NCI-H1417 treated with DMSO at 0.1 percent for 48 hours (cell line): ENCODE results near the gene ETV6.
"Not testable (repeated sequence)": the region's sequence is repeated elsewhere in the genome, so short reads cannot be mapped to it uniquely, and the experiment has no call there.

ENCODE experiments used
- DNase-seq: peaks from one replicate; lab custom pipeline; 2025; lab: John Stamatoyannopoulos, UW

Gene ETV6

DNA sequence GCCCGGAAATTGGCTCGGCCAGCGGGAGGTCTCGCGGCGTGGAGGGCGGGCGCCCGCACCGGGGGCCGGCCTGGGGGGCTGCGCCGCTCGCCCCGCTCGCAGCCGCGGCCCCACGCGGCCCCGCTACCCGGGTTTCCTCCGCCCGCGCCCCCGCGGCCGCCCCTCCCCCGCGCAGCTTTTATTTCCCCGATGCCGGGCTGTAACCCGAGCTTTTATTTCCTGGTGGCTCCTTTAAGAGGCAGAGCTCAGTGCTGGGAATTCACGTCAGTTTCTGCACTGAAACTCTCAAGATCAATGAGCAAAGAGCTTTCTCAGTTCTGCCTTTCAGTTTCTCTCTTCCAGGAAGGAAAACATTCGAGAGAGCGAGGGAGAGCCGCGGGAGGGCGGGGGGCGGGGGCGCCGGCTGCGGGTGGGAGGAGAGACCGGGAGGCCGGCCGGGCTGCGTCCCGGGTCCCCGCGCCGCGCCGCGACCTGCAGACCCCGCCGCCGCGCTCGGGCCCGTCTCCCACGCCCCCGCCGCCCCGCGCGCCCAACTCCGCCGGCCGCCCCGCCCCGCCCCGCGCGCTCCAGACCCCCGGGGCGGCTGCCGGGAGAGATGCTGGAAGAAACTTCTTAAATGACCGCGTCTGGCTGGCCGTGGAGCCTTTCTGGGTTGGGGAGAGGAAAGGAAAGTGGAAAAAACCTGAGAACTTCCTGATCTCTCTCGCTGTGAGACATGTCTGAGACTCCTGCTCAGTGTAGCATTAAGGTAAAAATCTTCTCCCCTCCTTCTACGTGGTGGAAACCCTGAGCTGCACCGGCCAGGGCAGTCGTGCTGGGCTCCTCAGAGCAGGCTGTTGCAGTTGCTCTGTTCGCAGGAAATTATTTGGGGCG lies at the start of gene ETV6:
TSS of gene ETV6 (plus strand) at position 262 of the 873 bp plus-strand sequence. CDS start at position 716, 454 bp downstream.
- peak; percentile 44 for DNase-seq

DNA sequence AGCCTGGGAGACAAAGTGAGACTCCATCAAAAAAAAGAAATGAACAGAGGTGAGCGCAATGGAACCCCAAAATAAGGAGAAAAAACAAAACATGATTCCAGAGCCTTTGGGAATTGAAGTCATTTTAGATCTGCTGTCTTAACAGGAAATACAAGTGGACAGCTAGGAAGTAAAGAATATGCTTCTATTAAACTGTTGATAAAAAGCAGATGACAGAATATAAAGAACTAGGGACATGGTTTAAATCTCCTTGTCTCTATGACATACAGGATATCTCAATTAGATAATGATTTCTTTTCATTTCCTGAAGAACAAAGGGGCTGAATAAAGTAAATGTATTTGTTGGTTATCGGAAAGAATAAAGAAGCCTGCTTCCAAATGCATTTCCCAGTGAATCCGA lies 49.3 kb upstream of the ETV6 start:
- DNase-seq = no peak

DNA sequence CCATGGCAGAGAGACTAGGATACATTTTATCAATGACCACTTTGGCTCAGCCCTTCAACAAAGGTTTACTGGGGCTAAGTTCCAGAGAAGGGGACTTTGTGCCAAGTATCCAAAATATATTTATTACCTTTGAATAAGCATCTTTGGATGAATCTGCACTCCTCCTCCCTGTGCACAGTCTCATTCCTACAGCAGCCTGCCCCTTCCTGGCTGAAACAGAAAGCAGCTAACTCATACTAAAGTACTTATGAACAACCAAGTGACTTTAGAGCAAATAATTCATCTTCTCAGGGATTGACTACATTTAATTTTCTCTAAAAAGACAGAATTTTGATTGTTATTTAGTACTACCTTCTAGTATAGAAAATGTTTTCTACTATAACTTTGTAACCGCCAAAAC lies 47.8 kb upstream of the ETV6 start:
- no peak for DNase-seq

DNA sequence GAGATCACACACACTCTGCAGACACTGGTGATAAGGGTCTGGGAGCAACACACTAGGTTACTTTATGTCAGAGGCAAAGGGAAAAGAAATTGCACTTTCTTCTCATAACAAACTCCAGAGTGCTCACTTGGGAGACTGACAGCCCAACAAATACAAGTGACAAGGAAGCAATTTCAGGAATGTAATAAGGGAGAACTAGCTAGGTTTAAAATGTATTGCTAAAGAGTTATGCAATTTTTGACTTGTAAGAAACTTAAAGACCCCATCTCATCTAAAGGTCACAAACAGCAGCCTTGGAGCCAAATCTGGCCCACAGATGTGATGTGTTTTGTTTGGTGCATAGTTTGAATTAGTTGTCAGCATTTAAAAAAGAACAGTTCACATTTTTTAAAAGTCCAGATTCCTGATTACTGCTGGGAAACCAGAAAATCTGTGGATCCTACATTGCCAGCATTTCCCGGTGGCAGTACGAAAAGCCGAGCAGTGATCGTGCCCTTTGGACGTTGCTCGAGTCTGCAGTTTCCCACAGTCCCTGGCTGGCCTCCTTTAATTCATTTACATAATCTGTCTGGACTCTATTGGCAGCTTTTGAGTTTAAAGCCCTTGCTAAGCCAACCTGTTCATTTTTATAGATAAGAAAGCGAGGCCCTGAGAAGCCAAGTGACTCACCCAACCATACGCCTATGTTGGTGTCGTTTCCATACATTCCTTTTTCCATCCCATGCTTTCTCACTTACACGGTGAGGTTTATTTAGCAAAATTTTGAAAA lies 42.0 kb upstream of the ETV6 start:
- DNase-seq = no peak

DNA sequence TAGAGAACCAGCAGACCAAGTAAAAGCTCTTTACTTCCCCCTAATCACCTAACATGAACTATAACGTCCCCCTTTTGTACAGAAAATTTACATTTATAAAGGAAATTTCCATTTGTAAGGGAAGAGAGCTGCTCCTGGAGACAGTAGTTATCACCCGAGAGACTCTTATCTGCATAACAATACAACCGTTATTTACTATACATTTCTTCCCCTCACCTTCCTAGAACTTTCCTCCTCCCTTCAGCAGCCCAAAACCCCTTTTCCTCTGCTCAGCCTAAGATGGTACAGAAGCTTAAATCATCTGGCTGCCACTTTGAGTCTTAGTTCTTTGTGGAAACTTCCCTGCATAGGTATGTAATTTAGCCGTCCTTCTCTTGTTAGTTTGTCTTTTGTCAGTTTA lies 40.4 kb upstream of the ETV6 start:
- DNase-seq = no peak

DNA sequence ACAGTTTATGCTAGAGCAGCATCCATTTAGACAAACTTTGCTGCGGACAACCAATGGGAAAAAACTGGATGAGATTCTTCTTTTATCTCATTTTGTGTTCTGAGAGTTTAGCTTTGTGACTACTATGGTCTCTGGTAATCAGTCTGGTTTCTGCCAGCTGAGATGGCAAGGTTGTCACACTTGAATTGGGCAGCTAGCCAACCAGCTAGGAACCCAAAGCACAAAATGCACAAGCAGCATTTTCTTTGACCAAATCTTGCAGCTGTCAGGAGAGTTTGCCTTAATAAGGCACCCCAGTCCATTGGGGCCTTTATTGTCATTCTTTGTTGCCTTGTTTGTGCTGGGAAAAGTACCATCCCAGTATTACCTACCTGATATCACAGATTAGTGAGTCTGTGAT lies 34.0 kb upstream of the ETV6 start:
- no peak for DNase-seq

DNA sequence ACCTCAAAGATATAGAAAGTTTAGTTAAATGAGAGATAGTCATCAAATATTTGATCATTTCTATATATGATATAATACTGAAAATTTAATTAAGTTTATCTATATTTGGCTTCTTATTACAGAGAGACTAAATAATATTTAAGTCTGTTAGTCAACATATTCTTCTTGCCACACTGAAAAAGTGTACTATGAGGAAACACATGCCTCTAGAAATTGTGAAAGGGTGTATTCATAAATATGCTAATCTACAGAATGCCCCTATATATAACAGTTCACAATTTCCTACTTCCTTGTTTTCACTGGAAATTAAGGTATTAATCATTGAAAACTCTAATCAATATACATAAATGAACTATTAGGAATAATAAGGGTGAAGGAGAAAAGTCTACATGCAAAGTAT lies 31.4 kb upstream of the ETV6 start:
- no peak for DNase-seq

DNA sequence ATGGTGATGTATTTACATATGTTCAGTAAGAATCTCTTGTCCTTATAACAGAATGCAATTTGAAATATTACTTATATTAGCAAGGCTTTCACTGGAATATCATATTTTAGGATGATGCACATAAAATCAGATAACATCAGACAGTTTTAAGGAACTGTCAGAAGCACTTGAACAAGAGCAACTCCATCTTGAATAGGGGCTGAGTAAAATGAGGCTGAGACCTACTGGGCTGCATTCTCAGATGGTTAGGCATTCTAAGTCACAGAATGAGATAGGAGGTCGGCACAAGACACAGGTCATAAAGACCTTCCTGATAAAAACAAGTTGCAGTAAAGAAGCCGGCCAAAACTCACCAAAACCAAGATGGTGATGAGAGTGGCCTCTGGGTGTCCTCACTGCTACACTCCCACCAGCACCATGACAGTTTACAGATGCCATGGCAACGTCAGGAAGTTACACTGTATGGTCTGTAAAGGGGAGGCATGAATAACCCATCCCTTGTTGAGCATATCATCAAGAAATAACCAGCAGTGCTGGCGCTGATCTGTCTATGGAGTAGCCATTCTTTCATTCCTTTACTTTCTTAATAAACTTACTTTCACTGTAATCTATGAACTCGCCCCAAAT lies 27.6 kb upstream of the ETV6 start:
- DNase-seq = no peak

DNA sequence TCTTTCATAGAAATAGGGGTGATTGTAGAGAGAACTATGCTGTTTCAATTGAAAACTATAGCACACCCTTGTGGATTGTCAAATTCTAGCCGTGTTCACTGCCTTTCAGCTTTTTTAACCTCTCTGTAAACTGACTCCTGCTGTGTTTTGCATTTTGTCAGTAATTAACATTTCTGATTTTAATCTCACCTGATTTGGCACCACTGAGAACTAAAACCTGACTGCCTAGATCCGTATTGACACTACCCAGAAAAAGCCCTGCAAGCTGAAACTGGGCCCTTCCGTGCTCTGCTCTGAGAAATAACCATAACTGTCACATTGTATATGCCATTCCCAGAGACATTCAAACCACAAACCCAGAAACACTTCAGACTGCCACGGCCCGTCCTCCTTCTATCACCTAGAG lies 26.6 kb upstream of the ETV6 start:
- DNase-seq = no peak

DNA sequence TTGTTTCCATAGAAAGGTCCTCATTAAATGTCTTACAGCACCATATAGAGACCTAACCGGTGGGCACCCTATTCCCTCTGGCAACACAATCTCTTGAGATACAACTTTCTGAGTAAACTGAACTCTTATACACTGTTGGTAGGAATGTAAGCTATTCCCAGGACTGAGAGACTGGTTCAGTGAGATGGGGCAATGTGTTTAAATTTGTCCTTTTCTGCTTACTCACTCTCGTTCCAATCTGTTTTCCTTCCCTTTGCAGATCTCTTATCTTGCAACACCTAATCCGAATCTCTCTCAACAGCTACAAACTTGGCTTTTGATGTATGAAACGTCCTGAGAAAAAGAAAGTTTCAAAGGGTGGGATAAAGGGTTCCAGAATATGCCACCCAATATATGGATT lies 26.1 kb upstream of the ETV6 start:
- DNase-seq = no peak

DNA sequence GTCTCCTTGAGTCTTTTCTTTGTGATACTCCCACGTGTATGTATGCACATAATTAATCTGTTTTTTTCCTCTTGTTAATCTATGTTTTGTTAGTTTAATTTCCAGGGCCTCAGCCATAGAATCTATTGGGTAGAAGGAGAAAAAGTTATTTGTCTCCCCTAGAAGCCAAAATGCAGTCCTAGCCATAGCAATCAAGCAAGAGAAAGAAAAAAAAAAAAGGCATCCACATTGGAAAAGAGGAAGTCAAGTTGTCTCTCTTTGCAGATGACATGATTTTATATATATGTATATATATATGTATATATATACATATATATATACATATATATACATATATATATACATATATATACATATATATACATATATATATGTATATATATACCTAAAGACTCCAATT lies 25.4 kb upstream of the ETV6 start:
- DNase-seq = no peak

DNA sequence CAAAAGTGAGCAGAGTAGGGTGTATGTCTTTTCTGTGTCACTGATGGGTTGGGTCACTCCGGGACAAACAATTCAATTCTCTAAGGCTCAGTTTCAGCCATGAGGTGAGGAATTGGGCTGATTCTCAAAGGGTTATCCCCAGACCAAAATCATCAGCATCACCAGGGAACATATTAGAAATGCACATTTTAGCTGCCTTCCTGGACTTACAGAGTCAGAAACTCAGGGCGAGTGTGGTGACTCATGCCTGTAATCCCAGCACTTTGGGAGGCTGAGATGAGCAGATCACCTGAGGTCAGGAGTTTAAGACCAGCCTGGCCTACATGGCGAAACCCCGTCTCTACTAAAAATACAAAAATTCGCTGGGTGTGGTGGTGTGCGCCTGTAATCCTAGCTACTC lies 21.8 kb upstream of the ETV6 start:
- not testable (repeated sequence) for DNase-seq

DNA sequence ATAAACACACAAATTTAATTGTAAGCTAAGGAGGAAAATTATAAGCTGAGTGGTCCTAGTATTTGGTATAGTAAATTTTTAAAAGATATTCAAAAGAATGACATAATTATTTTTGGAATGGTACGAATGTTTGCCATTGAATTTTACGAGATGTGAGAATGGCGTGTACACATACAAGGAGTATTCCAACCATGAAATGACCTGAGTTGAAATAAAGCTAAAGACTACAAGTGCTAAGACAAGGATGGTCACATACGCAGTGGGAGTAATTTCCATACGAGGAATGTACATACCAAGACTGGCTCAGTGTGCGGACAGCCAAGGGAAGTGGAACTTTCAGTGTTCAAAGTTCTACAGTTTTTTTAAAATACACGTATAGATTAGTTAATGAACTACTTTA lies 21.1 kb upstream of the ETV6 start:
- no peak for DNase-seq

DNA sequence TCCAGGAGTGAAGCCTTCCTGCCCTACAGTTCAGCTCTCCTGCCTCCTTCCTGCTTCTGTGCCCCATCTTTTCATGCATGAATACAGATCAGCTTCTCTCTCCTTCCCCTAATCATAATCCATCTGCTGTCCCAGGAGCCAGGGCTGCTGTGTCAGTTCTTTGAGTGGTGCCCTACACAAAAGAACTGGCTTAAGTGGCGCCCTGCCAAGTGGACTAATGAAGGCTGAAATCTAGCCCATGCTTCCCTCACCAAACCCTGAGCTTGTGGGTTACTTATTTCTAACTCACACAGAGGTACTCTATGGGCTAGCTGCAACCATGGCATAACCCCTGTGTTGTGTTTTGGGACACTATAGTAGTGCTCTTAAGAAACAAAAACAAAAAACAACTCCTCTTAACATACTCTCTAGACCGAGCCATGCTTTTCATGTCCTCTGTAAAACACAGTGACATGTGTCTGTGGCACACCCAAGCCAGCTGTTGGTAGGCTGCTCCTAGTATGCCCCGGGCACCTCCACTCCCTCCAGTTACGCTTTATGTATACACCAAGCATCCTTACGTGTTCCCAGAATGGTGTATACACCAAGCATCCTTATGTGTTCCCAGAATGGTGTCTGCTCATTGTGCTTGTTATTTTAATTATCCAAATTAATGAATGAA lies 19.3 kb upstream of the ETV6 start:
- DNase-seq = no peak

DNA sequence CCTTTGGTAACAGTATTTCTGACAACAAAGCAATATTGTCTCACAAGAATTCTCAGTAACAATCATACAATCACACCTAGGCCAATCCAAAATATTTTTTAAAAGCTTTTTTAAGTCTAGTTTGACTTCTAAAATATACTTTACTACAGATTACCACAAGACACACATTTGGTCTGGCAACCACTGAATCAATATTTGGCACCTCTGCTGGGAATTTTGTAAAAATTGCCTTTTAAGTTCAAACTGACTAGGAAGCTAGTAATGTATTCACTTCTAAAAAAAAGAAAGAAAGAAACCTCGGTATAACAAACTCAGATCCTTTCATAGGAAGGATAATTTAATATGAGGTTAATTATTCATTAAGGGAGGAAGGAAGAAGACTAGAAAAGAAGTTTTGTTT lies 18.2 kb upstream of the ETV6 start:
- no peak for DNase-seq

DNA sequence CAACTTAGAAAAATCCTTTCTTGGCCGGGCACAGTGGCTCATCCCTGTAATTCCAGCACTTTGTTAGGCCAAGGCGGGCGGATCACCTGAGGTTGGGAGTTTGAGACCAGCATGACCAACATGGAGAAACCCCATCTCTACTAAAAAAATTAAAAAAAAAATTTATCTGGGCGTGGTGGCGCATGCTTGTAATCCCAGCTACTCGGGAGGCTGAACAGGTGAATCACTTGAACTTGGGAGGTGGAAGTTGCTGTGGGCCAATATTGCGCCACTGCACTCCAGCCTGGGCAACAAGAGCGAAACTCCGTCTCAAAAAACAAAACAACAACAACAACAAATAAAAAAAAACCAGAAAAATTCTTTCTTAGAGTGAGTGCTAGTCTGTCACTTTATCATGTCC lies 17.6 kb upstream of the ETV6 start:
- DNase-seq = not testable (repeated sequence)

DNA sequence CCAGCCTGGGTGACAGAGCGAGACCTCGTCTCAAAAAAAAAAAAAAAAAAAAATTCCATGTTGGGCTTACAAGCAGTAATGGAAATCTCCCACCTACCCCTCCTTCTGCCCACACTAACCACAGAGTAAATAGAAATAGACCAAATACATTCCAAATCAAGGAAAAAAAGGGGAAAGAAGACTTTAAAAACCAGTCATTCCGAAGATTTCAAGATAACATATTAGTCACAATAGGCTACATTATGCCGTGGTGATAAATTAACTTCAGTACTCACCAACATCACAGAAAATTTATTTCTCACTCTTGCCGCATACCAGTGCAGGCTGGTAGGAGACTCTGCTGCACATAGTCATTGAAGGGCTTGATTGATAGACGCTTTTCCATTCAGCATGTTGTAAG lies 15.5 kb upstream of the ETV6 start:
- DNase-seq = no peak

DNA sequence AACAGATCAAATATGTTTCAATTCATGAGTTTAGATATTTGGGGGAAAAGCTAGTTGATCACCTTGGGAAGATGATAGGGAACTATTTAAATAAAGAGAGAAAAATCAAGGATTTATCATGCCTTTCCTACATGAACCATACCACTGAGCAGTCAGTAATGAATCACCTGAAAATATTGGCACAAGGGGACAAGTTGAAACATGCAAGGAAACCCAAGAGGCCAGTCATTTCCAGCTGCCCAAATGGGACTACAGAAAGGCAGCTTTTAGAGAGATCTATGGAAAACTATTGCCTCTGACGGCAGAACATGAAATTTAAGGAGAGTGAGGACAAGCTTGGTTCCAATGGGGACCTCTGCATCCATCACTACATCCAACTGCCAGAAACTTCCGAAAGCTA lies 14.1 kb upstream of the ETV6 start:
- no peak for DNase-seq

DNA sequence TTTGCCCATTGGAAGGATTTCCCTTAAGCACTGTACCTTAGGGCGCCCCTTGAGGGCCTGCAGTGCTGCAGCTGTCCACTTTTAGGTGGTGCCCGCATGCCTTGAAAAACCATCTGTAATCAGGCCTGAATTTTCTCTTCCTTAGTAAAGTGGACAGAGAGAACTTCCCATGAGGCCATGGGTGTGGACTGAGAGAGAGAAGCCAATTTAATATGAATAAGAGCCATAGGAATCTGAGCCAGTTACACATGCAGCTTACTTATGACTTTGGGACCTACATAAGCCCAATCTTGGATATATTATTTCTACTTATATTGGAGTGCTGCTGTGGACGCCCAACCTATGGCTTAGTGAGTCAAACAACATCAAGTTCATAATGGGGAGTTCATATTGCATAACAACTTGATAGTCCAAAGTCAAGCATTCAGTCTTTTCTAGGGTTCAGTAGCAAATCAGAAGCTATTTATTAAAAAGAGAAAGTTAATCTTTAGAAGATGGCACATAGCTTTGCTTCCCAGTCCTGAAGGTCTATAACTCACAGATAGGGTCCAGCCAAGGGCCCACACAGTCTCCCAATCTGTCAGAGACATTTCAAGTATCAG lies 11.1 kb upstream of the ETV6 start:
- DNase-seq = no peak

DNA sequence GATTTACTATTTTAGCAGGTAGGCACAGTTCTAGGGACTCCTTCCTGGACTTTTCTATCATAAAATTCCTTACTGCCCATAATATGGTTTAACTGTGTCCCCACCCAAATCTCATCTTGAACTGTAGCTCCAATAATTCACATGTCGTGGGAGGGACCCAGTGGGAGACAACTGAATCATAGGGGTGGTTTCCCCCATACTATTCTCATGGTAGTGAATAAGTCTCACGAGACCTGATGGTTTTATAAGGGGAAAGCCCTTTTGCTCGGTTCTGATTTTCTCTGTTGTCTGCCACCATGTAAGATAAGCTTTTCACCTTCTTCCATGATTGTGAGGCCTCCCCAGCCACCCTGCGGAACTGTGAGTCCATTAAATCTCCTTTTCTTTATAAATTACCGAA lies 10.0 kb upstream of the ETV6 start:
- no peak for DNase-seq

DNA sequence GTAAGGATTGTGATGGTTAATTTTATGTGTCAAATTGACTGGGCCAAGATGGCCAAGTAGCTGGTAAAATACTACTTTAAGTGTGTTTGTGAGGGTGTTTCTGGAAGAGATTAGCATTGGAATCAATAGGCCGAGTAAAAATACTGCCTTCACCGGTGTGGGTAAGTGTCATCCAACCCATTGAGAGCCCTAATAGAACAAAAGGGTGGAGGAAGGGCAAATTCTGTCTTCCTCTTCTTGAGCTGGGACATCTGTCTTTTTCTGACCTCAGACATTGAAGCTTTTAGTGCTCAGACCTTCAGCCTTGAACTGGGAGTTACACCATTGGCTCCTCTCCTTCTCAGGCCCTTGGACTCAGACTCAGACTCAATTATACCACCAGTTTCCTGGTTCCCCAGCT lies 8.0 kb upstream of the ETV6 start:
- DNase-seq = no peak

DNA sequence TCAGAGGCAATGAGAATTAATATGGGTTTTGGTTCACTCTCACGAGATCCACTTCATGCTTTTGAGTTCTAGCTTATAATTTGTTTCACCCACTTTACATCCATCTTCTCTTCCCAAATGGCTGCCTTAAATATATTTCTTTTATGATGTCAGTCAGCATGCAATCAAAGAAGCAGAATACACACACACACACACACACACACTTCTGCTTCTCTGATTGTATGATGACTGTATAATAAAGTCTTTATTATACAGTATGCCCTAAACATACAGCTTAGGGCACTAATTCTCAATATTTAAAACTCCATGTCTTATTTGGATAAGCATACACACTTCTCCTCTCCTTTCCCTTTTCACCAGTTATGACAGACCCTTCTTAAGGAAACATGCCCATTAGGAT lies 6.7 kb upstream of the ETV6 start:
- DNase-seq = no peak
